GM18951 (cell line): ENCODE results near the gene VGLL4.

Experiments used
- POLR2A ChIP-seq: IDR thresholded peaks from 4 replicates; pipeline ENCODE4 v1.6.1; 2011; ENCODE audit warnings: mild to moderate bottlenecking; ENCODE audit not compliant: insufficient read length, insufficient read depth; ENCODE audit errors: extremely low read depth
- in situ Hi-C: fragments of 300-500 bp; cut with MboI; formaldehyde crosslinking; loops from one replicate; pipeline ENCODE4 v1.12.0; 2022; ENCODE audit warnings: low sequenced_read_pairs, mixed read lengths, inconsistent platforms; ENCODE audit not compliant: unreplicated experiment

Gene VGLL4

DNA sequence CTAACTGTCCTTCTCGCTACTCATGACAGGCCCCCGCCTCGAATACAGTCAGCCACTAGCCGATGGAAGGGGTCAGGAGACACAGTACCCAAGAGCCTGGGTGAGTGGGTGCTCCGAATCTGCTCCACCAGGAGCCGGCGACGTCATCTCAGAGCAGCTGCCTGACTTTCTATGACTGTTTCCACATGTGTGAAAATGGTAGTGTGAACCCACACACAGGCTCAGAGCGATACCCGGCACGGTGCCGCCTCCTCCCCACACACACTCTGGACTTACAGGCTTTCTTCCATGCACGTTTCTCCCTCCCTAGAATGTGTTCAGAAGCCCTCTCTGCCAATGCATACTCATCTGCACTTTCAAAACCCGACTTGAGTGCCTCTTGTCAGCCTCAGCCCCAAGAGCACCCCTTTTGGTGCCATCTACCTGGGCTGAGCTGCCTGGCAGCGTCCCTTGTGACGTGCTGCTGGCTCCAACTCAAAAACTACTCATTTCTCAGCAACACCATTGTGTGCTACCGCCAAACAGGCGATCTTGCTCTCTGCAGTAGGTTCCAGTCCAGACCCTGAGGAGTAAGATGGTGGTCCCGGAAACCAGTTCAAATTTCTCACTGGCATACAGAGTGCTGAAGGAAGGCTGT, 29.7 kb downstream of the VGLL4 start:
- no peak for TF ChIP-seq POLR2A
- in situ Hi-C loops = no loop called here

DNA sequence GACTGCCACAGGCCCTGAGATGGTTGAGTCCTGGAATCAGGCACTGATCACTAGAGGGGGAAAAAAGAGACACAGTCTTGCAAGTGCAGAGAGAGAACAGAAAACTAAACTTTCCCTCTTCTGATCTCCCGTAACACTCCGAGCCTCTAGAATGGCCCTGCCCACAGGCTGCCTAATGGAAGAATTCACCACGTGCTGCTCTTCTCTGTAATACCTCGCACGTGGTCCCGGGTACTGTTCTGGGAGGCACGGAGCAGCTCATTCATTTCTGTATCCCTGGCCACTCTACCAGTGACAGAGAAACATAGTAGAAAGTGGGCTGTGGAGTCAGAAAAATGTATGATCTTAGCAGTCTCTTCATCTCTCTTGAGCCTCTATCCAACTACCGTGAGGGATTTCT, 30.4 kb downstream of the VGLL4 start:
- TF ChIP-seq POLR2A = no peak
- in situ Hi-C loops = no loop called here

DNA sequence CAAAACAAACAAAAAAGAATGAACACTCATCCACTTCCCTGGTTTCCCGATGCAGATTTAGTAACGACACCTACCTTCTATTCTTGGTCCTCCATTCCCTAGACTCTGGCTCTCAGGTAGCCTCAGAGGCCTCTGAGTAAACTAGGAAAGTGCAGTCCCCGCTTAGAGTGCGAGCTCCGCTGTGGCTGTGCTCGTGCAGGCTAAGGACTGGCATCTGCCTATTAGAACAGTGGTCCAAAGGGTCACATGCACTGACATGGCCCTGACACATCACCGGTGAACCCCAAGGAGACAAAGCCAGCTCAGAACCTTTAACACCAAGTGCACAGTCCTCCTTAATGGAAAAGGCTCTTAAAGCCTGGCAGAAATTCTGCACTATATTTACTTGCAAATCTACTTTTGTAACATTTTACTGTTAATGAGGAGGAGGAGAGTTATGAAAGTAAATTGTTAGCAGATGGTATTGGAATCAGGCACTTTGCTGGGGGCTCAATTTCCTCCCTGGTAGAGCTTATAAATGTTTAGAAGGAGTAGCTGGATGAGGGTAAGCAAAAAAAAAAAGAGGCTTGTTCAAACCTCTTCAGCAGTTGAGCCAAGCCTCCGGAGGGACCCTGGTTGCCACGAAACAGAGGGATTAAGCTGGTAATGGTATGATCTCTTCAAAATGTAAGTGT, 31.1 kb downstream of the VGLL4 start:
- in situ Hi-C loops = no loop called here
- no peak for TF ChIP-seq POLR2A

DNA sequence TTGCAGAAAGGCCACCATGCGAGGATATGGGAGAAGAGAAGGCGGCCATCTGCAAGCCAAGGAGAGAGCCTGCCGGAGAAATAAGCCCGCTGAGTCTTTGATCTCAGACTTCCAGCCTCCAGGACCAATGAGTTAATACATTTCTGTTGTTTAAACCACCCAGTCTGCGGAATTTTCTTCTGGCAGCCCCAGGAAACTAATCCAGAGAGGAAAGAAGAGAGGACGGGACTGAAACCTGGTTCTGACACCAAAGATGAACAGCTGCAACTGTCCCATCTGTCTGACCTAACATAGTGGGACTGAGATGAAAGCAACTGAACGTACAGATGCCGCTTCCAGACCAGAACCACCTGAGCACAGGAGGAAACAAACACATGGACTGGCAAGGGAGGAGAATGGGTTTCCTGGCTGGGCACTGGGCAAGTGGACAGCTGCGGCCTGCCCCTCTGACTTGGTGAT, 32.3 kb downstream of the VGLL4 start:
- in situ Hi-C loops = no loop called here
- TF ChIP-seq POLR2A = no peak

DNA sequence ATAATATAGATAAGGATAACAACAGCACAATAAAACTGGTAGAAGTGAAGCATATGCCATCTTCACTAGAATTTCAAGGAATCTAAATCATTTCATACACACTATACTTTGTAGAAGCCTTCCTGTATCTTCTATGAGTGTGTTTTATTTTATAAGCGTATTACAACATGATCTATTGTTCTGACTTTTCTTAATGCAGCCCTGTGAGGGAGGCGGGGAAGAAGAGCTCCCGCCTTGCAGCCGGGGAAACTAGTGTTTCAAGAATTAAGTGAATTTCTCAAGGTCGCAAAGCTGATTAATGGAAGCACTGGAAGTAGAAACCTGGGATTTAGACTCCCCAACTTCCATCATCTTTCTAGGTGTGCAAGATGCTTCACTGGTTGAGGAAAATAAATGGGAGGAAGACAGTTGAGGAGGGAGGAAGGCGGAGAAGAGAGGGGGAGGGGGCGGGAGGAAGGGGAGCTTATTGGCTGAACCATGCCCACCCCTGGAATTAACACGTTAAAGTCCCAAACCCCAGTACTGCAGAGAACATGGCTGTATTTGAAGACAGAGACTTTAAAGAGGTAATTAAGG, 32.9 kb downstream of the VGLL4 start:
- in situ Hi-C loops = no loop called here
- TF ChIP-seq POLR2A = no peak

DNA sequence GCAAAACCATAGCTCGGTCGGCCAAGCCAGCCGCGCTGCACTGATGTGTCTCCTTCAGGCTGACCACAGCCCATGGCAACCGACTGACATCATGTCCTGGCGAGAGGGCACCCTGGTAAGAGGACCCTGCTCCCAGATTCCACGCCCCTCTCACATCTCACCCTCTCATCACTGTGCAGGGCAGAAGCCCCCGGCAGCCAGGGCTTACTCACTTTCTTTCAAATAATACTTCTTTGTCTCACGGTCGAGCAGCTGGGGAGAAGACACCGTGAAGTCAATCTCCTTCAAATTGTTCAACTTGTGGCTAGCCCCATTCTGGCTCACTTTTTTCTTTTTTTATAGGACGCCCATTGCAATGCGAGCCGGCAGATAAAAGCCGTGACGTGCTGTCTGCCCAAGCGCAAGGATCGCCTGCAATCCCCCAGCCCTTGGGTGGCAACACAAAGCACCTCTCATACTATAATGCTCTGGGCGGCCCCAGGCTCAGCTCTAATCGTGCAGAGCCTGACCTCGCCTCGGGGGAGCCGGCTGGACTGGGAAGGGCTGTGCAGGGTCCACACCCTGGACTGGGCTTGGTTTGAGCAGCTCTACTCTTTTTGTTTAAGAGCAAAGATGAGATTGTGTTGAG, 33.6 kb downstream of the VGLL4 start:
- no peak for TF ChIP-seq POLR2A
- in situ Hi-C loops = no loop called here

DNA sequence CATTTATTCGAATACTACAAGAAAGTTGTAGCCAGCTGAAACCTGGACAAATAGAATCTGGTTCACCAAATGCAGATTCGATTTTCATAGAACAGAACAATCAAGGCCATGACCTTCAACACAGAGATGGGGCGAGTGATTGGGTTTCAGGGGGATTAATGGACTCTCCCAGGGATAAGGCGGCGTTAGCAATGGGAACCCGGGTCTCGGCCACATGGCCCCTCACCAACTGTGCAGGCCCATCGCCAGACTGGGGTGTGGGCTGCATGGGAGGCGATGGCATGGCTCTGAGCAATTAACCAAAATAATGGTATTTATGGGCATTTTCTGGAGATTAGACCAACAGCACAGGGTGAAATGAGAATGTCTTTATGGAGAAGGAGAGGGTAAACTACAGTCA, 34.2 kb downstream of the VGLL4 start:
- in situ Hi-C loops = no loop called here
- TF ChIP-seq POLR2A = no peak

DNA sequence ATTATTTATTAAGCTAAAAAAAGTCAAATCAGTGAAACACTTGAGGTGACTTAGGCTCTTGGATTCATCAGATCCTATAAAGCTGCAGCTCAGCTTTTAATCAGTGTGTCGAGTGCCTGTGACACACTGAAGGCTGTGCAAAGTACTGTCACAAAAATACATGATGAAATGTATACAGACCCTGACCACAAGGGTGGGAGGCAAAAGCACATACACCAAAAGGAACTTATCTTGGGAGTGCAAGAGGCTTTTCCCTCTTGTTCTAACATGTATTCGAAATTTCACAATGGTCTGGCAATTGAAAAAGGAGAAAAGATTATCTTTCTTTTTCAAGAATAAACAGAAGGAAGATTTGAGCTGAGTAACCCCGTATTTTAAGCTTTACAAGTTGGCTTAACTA, 35.9 kb downstream of the VGLL4 start:
- in situ Hi-C loops = no loop called here
- TF ChIP-seq POLR2A = no peak

DNA sequence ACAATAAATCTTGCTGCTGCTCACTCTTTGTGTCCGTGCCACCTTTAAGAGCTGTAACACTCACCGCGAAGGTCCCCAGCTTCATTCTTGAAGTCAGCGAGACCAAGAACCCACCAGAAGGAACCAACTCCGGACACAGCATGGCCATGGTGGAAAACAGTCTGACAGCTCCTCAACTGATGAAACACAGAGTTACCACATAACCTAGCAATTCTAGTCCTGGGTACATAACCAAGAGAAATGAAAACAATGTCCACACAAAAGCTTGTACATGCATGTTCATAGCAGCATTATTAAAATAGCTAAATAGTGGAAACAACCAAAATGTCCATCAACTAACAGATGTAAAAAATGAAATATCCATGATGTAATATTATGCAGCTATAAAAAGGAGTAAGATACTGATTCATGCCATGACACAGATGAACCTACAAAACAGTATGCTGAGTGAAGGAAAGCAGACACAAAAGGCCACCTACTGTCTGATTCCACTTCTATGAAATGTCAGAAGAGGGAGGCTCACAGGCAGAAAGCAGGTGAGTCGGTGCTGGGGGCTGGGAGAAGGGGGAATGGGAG, 36.8 kb downstream of the VGLL4 start:
- in situ Hi-C loops = no loop called here
- TF ChIP-seq POLR2A = no peak

DNA sequence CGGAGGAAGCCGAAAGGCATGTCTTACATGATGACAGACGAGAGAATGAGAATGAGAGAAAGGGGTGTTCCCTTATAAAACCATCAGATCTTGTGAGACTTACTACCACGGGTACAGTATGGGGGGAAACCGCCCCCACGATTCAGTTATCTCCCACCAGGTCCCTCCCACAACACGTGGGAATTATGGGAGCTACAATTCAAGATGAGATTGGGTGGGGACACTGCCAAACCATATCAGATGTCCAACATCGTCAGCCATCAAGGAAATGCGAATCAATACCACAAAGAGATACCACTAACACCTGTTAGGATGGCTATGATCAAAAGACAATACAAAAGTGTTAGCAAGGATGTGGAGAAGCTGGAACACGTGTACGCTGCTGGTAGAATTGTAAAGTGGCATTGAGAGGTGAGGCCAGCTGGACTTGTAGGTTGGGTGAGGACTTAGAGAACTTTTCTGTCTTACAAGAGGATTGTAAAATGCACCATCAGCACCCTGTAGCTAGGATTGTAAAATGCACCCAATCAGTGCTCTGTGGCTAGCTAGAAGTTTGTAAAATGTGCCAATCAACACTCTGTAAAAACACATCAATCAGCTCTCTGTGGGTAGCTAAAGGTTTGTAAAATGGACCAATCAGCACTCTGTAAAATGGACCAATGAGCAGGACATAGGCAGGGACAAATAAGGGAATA, 37.5 kb downstream of the VGLL4 start:
- no peak for TF ChIP-seq POLR2A
- in situ Hi-C loops = no loop called here

DNA sequence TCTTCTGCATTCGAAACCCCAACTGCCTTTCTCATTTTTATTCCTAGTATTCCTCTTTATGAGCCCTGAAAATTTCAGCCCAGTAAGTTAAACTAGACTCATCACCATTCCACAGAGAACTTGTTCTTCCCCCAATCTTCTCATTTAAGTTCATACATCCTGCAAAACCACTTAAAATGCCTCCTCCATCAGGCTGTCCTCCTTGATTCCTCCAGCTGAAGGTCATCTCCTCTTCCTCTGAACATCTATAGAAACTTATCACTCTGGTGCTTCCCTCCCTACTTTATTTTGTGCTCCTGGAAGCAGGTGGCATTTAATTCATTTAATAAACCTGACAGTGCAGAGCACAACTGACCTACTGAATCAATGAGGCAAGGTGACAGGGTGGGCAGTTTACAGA, 38.3 kb downstream of the VGLL4 start:
- no peak for TF ChIP-seq POLR2A
- in situ Hi-C loops = no loop called here

DNA sequence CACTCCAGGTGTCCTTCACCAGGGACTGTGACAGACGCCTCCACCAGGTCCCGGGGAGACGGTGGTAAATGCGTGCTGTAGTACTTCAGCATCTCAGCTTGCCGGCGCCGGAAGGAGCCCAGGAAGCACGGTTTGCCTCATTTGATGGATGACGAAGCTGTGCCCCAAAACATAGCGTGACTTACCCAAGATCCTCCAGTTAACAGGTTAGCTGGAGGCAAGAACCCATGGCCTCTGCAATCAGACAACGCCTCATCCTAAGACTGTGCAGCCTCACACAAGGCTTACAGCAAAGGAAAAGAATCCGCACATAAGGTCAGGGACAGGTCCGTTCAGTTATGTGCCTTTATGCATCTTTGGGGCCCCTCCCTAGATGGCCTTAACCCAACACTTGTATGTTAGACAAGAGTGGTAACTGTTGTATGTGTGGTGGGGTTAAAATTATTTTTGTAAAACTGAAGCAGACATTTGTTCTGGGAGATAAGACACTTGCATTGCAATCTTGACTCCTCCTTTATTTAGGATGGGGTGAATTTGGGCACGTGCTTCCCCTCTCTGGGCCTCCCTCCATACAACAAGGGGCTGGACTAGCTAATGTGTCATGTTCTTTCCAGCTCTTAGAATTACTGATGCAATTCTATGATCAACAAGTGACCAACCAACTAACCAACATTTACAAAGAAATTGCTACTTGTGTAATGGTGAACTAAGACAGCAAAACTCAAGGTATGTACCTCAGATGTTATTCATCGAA, 39.4 kb downstream of the VGLL4 start:
- in situ Hi-C loops = no loop called here
- no peak for TF ChIP-seq POLR2A
